Mucosa of descending colon (tissue), 3 donors: ENCODE results near the gene CARMIL1. TPM values are rescaled to one million over a fixed set of nuclear protein-coding genes. Genes with fewer than 3 reads are reported as not detected.

ENCODE experiments used
- ATAC-seq: fragments of 200-7000 bp; cut with Tn5 transposase; one replicate; pipeline ENCODE4 v1.9.1; 2020; ENCODE audit warnings: mild to moderate bottlenecking, moderate library complexity
- DNase-seq, 3 donors: peaks; one replicate each; pipeline ENCODE4 v3.0.0-alpha.2; 2020
- H3K36me3 ChIP-seq: fragments of 200-600 bp; one replicate; pipeline ENCODE4 v1.8.0; 2021; ENCODE audit warnings: low read depth, mild to moderate bottlenecking
- H3K4me1 ChIP-seq: fragments of 200-600 bp; one replicate; pipeline ENCODE4 v1.8.0; 2021; ENCODE audit warnings: low read depth, mild to moderate bottlenecking
- H3K4me3 ChIP-seq: fragments of 200-600 bp; one replicate; pipeline ENCODE4 v1.8.0; 2021; ENCODE audit warnings: mild to moderate bottlenecking
- H3K9me3 ChIP-seq: fragments of 200-600 bp; one replicate; pipeline ENCODE4 v1.8.0; 2021; ENCODE audit warnings: mild to moderate bottlenecking
- intact Hi-C, 2 donors: fragments of 100-400 bp; cut with DNase I in 1 of 2; cut with micrococcal nuclease in 1 of 2; formaldehyde crosslinking; loops; one replicate each; pipeline versions ENCODE4 v1.11.0 to v1.11.1; 2022; cut with DNase I, micrococcal nuclease
- total RNA-seq, 3 donors: library from RNA; stranded (reverse); fragmentation: NEBNext Ultra II Directional in 2 of 3; extraction: Animal tissue kit (Norgen Biotek cat#: 25700) in 2 of 3; gene quantifications; one replicate each; pipeline versions ENCODE4 v1.2.1 to v1.2.4, GENCODE V29; 2021 to 2023
- TF ChIP-seq, protein P1 (sequence below): fragments of 200-600 bp; IDR thresholded peaks from one replicate; pipeline ENCODE4 v1.8.0; 2022; ENCODE audit warnings: antibody characterized with exemption, mild to moderate bottlenecking
- donor health status: DM: no; HTN: no; CAD: no; lungs with moderate emphysema.
- donor health status: DM: no; HTN: no; CAD: no.
- donor health status: DM: no; HTN: yes; CAD: no.

Gene CARMIL1
- total RNA-seq, 3 donors from 2014 or later, result 21.8 to 61.0 (median 44.8) TPM

DNA sequence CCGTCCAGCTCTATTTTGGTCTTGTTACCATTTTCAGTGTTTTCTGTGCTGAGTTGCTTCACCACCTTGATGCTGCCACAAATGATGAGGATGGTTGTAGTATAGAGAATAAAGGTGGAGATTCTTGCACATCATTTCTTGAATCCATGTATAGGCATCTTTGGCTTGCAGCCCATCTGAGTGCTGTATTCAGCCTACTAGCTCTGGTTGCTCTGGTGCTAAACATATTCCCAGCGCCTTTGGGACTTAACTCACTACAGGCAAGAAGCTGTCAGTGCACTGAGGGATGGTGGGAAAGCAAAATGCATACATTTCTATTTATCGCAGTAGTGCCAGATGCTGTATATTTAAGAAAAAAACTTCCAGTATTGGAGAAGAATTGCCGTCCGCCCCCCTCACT, 86.0 kb downstream of the CARMIL1 start:
- DNase-seq (no peak), ATAC-seq (no peak)
- Histone ChIP-seq H3K4me1 (peaks cover 17% of the 10 kb centered on the region), H3K9me3 (no peaks in the 10 kb centered on the region), H3K36me3 (no peaks in the 10 kb centered on the region), H3K4me3 (no peak overlapping the region)
- intact Hi-C loops, result no loop called here
- TF ChIP-seq, protein P1, sequence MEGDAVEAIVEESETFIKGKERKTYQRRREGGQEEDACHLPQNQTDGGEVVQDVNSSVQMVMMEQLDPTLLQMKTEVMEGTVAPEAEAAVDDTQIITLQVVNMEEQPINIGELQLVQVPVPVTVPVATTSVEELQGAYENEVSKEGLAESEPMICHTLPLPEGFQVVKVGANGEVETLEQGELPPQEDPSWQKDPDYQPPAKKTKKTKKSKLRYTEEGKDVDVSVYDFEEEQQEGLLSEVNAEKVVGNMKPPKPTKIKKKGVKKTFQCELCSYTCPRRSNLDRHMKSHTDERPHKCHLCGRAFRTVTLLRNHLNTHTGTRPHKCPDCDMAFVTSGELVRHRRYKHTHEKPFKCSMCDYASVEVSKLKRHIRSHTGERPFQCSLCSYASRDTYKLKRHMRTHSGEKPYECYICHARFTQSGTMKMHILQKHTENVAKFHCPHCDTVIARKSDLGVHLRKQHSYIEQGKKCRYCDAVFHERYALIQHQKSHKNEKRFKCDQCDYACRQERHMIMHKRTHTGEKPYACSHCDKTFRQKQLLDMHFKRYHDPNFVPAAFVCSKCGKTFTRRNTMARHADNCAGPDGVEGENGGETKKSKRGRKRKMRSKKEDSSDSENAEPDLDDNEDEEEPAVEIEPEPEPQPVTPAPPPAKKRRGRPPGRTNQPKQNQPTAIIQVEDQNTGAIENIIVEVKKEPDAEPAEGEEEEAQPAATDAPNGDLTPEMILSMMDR, result no peak

- H3K4me3 ChIP-seq, result no peak overlapping the region
- DNase-seq, result no peak
- TF ChIP-seq, protein P1, result no peak
- no peaks in the 10 kb centered on the region for H3K9me3 ChIP-seq
- intact Hi-C loops, result no loop called here
- peaks cover 17% of the 10 kb centered on the region for H3K4me1 ChIP-seq
- no peaks in the 10 kb centered on the region for H3K36me3 ChIP-seq
- ATAC-seq, result peak; percentile 13
Measured at GRCh38 chr6:25366903-25367545, 87.8 kb downstream of the CARMIL1 start.

DNA sequence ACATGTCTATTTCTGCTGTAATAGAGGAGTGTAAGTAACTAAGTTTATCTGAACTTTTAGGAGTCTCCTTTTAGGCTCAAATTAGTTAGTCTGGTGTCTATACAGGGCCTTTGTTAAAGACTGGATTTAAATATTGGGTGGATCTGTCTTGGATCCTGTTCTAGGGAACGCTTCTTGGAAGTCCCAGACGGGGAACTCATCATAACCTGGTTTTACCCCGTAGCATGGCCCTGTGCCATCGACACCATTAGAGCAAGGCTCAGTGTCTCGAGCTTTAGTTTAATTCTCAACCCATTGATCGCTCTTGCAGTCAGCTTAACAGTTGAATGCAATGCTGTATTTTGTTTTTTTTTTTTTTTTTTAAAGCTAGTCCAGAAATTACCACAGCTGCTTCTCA, 89.9 kb downstream of the CARMIL1 start:
- Histone ChIP-seq H3K4me1 (peaks cover 17% of the 10 kb centered on the region), H3K4me3 (no peak overlapping the region), H3K36me3 (no peaks in the 10 kb centered on the region), H3K9me3 (no peaks in the 10 kb centered on the region)
- intact Hi-C loops, result no loop called here
- TF ChIP-seq, protein P1, result no peak
- peak; percentile 25 for ATAC-seq
- peak in 1 of 3 donors; percentile 47 for DNase-seq

GRCh38 chr6:25369433-25370177, 90.4 kb downstream of the CARMIL1 start:
- Histone ChIP-seq H3K4me3 (no peak overlapping the region), H3K4me1 (peaks cover 17% of the 10 kb centered on the region), H3K9me3 (no peaks in the 10 kb centered on the region), H3K36me3 (no peaks in the 10 kb centered on the region)
- TF ChIP-seq, protein P1, result no peak
- ATAC-seq (peak; percentile 70), DNase-seq (peak in 1 of 3 donors; percentile 52)
- intact Hi-C loops, result no loop called here

- Histone ChIP-seq H3K4me1 (peaks cover 17% of the 10 kb centered on the region), H3K9me3 (no peaks in the 10 kb centered on the region), H3K4me3 (no peak overlapping the region), H3K36me3 (no peaks in the 10 kb centered on the region)
- TF ChIP-seq, protein P1, result no peak
- peak in 1 of 3 donors; percentile 58 for DNase-seq
- peak; percentile 84 for ATAC-seq
- intact Hi-C loops, result no loop called here
Measured at GRCh38 chr6:25370178-25371036, 91.2 kb downstream of the CARMIL1 start.
